ENCODE measurements around the gene MTUS2.

Gene MTUS2

GRCh38 chr13:28859717-28860116, 39.6 kb downstream of the MTUS2 start:
- no peak for DNase-seq

- no peak for DNase-seq
These were observed 44.4 kb downstream of the MTUS2 start for GRCh38 chr13:28864544-28864943.

GRCh38 chr13:28865149-28865744, 45.1 kb downstream of the MTUS2 start:
- no peak for DNase-seq

DNA sequence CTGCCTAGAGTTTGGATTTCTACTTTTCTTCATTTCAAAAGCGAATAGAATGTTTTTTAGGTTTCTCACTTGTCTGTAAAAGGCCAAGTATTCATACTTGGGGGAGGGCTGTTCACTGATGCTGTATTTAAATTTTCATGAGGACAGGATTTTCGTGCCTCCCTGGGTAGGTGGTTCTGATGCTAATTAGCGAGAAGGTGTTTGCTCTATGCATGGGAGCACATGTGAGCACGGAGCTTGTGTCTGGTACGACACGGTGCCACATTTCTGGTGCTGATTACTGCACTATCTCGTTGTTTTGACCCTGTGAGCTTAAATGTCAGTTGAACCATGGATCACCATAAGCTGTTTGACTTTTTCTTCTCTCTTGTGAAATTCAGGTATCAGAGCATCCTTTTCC, 45.8 kb downstream of the MTUS2 start:
- DNase-seq, result no peak

GRCh38 chr13:28866932-28867331, 46.8 kb downstream of the MTUS2 start:
- DNase-seq, result no peak

DNA sequence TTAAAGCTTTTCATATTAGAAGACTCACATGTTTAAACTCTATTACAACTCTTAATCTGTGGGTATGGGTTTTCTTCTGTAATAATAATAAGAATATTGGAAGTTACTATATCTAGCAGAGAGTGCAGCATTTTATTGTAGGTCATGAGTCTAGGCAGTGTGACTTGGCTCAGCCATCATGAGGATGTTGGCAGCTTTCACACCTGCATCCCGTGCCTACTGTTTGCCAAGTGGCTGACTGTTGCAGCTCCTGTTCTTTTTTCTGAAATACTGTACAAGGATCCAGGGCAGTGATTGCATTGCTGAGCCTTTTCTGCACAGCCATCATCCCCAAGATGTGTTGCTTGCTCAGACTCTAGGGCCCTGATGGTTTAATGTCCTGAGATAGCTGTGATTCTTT, 47.4 kb downstream of the MTUS2 start:
- no peak for DNase-seq

GRCh38 chr13:28872427-28873176, 52.5 kb downstream of the MTUS2 start:
- no peak for DNase-seq

DNA sequence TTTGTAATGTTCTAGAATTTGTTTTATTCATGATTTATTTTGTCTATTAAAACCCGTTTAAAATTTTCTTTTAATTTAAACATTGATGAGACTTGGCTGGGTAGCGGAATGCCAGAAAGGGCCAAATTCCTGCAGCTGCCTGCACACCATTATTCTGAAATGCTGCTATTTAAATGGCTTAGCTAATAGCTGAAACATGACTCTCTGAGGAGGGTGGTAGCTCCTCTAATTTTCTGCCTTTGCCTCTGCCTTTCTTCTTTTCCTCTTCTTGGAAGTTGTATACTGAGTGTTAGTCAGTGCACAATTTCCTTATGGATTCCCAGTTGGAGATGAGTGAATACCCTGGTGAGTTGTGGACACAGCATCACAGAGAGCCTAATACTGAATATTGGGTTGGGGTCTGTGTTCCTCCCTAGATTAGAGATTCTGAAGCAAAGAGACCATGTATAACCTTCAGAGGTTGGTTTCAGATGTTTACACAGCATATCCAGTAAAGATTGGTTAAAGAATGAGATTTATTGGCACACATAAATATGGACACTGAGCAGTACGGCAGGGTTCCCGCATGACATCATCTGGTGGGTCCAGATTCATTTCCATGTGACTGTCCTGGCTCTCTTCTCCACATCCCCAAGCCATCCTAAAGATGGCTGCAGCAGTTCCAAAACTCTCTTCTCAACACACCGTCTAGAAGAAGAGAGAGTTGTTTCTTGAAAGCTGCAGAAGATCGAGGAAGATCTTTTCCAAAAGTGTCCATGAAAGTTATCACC, 55.9 kb downstream of the MTUS2 start:
- DNase-seq, result no peak

DNA sequence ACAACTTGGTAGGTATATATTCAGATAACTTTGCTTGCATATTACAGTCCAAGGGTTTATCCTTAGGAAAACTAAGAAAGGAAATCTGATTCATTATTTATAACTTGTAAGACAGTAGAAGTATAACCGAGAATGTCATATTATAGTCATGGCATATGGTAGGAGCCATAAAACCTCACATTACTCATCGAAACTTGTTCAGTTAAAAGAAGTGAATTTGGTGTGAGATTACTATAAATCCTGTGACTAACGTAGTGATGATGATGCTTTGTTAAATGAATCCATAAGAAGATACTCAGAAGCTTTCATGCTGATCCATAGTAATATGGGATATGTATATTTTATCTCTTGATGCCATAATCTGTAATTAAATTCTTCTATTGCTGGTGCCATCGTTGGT, 57.3 kb downstream of the MTUS2 start:
- DNase-seq, result no peak

GRCh38 chr13:28885181-28885580, 65.0 kb downstream of the MTUS2 start:
- DNase-seq, result no peak

DNA sequence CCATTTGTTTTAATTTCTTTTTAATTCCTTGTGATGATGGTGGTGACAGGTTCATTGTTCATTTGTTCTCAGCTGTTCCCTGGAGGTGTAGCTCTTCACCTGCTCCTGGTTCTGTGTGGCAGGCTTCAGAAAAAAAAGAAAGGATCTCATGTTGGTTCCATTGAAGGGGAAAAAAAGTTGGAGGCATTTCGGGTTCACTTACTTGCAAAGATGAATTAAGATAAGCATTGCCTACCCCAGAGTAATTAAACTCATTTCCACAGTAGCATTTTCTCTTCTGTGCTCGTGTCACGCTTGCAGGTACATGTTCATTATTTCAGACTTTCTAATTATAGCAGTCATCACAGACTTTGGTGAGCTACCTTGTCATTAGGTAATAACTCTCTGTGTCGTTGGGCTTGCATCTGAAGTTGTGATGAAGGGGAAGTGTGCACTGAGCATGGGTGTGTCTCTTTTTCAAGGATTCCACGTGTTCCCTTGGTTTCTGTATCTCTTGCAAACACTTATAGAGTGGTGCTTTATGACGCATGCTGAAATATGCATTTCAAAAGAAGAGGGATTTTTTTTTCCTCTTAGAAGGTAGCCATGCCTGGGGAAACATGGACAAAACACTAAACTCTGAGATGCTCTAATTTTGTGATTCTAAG, 69.1 kb downstream of the MTUS2 start:
- DNase-seq, result no peak

DNA sequence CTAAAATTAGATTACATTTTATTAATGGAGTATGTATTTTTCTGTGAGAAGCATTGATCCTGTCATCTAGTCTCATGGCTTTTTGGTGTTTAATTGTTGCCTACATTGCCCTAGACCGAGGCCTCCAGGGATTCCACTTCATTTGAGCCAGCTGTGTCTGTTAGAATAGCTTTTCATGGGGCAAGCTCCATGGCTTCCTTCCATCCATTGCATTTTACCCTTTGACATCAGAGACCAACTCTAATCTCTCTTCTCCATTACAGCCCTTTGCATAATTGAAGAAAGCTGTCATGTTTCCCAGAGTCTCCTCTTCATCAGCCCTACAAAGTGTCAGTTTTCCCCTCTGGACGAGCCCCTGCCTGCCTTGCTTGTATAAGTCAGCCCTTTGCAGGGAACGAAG, 70.6 kb downstream of the MTUS2 start:
- no peak for DNase-seq

DNA sequence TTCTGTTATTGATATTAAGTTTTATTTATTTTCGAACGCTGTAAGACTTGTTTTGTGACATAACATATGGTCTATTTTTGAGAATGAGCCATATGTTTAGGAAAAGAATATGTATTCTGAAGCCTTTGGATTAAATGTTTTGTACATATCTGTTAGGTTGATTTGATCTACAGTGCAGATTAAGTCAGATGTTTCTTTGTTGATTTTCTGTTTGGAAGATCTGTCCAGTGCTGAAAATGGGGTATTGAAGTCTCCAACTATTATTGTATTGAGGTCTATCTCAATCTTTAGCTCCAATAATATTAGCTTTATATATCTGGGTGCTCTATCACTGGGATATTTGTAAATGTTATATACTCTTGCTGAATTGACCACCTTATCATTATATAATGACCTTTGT, 97.9 kb downstream of the MTUS2 start:
- no peak for DNase-seq

GRCh38 chr13:28922341-28922740, 102.2 kb downstream of the MTUS2 start:
- no peak for DNase-seq

GRCh38 chr13:28935104-28935503, 115.0 kb downstream of the MTUS2 start:
- no peak for DNase-seq

- DNase-seq, result no peak
These were observed 122.8 kb downstream of the MTUS2 start for GRCh38 chr13:28942906-28943305.

DNA sequence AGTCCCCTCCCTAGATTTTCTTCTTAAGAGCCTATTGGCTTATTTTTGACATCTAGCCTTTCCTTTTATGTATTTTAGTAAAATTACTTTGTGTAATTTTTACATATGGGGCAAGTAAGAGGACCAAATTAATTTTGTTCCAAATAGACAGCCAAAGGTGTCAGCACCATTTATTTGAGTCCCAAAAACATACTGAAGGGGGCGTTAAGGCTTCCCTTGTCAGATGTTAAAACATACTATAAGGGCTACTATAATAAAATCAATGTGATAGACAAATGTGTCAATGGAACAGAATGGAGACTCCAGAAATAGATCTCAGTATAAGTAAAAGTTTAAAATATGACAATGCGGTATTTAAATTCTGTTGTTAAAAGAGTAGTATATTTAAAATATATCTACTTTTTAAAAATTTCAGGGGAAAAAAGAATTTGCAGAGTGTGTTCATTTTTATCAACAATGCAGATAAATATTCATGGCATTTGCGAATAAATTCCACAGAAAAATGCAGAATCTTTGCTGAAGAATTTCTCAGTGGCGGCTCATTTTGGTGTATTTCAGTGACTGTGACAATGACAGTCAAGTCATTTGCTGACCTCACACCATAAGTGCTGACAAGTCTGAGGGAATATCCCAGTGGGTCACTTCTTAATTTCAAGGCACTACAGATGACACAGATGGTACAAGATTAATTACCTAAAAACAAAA, 133.7 kb downstream of the MTUS2 start:
- no peak for DNase-seq

DNA sequence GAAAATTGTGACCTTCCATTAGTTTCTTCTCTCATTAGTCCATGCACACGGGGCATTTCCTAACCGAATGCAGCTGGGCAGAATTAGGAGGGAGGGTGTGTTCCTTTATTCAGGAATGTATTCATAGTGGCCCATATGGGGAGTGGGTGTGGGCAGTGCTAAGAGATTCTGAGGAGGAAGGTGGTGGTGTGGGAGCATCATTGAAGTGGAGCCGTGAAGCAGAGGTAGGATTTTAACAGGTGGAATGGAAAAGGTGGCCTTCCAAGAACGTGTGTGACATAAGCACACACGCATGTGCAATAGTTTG, 134.2 kb downstream of the MTUS2 start:
- no peak for DNase-seq

DNA sequence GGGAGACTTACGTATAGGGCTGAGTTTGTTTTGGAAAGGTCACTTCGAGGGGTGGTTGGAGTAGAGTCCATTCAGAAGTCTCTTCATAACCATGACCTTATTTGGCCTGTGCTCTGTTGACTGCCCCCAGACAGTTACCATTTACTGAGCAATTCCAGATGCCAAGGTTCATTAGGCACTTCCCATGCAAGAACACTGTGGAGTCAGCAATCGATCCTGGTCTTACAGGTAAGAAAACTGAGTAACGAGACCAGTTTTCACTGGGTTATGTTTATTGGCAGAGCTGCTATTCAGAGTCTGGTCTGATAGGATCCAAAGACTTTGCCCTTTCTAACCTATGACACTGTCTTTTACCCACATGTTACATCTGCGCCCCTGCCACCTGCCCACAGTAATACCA, 134.7 kb downstream of the MTUS2 start:
- DNase-seq, result no peak

DNA sequence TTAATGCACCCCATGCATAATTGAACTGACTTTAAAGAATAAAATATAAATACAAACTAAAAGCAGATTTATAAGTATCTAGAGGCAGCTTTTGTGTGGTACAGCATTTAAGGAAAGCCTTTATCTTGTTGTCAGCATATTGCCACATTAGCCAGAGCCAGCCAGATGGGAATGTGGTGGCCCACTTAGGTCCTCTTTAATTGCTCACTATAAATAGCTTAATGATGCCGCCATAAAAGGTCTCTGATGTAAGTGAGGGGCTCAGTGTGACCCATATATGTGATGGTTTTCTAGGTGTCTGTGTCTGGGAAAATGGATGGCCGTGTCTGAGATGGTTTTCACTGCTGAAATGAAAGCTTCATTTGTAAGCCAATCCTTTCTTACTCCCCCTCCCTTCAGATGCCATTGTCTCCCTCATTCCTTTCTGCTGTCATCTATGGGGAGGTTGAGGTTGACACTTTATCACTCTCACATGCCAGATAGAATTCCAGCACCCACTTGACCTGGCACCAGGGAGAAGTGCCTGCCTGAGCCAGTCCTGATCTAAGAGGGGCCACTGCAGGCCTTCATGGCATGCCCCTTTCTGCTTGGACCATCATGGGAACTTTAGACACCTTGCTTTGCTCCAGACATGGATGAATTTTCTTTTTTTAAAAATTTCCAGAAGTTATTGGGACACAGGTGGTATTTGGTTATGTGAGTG, 135.3 kb downstream of the MTUS2 start:
- DNase-seq, result no peak

DNA sequence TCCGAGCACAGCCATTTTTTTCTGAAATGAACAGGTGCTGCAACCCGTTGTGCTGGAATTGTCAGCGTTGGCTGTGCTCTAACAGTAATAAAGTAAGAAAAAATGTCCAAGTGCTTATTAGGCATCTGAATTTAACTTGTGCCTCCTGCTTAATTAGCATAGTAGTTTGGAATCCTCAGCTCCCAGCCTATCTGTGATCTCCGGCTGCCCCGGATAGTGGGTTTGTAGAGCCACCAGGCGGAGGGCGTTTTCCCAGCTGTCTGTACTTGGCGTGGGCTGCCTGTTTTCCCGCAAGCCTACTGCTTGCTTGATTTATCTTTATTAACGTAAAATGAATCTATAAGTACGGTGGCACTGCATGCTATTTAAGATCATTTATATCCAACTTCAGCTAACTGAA, 137.9 kb downstream of the MTUS2 start:
- DNase-seq, result no peak

DNA sequence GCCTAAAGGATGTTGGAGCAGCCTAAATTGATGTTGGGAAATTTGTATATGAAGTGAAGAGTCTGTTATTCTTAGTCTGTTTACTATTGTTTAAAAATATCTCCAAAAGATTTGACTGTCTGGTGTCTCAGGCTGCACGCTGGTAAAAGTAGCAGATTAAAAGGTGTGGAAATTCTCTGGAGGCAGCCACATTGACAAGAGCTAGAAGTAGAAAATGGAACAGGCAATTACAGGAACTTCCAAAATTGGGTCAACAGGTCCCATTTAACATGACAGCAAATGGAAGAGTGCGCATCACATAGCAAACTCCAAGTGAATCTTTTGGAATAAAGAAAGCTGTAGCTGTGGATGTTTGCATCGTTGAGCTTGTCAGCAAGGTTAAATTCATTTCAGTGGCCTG, 138.3 kb downstream of the MTUS2 start:
- no peak for DNase-seq

GRCh38 chr13:28964052-28964451, 143.9 kb downstream of the MTUS2 start:
- DNase-seq, result no peak
